GM12872 (cell line): Measurements from ENCODE around the gene RRAS2.

Experiments used
- CTCF ChIP-seq: IDR thresholded peaks from 3 replicates; pipeline ENCODE4 v1.5.1; 2011; ENCODE audit warnings: low read depth, mild to moderate bottlenecking, low read length, moderate library complexity; ENCODE audit not compliant: insufficient read depth

Gene RRAS2

GRCh38 chr11:14269692-14270573 is 89.0 kb downstream of the RRAS2 start:
- no peak for TF ChIP-seq CTCF

GRCh38 chr11:14267861-14268635 is 90.9 kb downstream of the RRAS2 start:
- no peak for TF ChIP-seq CTCF

GRCh38 chr11:14266622-14267021 is 92.4 kb downstream of the RRAS2 start:
- TF ChIP-seq CTCF: no peak

- TF ChIP-seq CTCF: no peak
Observed at GRCh38 chr11:14264966-14265365, 94.0 kb downstream of the RRAS2 start.

GRCh38 chr11:14262271-14262846 is 96.6 kb downstream of the RRAS2 start:
- TF ChIP-seq CTCF: no peak

GRCh38 chr11:14261066-14261465 is 97.9 kb downstream of the RRAS2 start:
- TF ChIP-seq CTCF: no peak

GRCh38 chr11:14259878-14260277 is 99.1 kb downstream of the RRAS2 start:
- no peak for TF ChIP-seq CTCF
